Stimulated activated CD4-positive, alpha-beta T cell treated with anti-CD3 and anti-CD28 coated beads, Interleukin-1b, Interleukin-23, amount 100 ng/mL, for 48 hours (primary cell): ENCODE results near the gene GNS.

Experiments used
- DNase-seq: peaks from one replicate; pipeline ENCODE4 v3.0.0-alpha.2; 2020

Gene GNS

DNA sequence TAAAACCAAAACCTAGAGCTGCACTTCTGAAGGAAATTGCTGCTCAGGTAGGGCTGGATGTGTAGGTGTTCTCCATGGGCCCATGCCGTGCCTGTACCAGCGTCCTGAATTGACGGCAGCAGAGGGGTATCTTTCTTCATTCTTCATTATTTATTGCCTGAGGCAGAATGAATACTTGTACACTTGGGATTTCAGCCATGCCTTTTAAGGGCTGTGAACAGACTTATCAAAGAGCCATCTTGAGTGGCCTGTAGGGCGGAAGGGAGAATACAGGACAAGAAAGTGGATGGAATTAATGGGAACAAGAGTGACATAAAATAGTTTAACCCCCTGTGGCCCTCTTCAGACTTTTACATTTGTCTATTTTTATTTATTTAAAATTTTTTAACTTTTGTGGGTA is 87.5 kb downstream of the GNS start:
- DNase-seq: no peak

DNA sequence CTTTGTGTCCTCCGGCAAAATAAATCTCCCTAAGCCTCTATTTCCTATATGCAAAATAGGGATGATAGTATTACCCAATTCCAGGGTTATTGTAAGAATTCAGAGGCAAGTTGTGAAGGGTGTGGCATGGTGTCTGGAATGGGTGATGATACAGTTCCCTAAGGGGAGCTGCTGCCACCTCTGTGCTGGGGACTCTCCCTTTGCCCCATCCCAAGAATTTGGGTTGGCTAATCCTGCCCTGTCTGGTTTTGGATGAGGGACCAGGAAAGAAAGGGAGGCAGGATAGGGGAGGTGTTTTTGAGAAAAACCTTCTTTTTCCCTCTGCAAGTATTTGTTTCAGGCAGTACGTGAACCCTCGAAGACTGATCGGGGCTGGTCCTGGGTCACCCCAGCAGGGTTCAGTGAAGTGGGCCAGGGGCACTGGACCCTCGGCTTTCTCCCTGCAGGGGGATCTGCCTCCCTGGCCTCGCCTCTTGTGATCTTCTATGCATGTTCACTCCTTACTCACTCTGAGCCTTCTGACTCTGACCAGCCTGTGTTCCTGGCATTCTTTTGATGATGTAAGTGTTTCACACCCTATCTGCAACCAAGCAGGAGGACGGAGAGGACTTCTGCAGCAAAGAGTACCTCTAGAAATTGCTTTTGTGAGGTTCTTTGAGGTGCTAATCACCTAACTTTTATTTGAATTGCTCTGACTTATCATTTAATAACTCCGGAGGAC is 88.1 kb downstream of the GNS start:
- no peak for DNase-seq

GRCh38 chr12:64670019-64670418 is 89.2 kb downstream of the GNS start:
- no peak for DNase-seq

DNA sequence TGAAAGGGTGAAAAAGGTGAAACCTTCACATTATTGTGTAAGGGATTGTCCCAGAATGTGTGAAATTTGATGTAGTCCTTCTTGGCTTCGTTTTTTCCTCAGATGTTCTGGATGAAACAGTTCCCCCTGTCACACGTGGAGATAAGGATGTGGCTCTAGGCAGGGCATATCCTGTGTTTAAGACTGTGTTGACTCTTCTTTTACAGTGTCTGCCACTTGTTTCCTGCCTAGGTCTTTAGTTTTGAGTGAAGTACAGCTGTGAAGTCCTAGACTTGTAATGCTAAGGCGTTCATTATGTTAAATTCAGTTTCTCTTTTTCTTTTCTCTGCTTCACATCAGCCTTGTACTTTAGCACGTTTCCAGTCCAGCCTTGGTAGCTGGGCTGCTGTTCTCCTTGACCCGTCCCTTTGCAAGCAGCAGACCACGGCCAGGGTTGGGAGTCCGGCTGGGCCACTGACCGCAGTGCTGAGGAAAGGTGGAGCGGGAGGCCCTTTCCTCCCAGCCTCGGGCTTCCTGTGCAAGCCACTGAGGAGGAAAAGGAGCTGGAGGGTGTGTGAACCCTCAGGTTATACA is 89.8 kb downstream of the GNS start:
- DNase-seq: no peak

DNA sequence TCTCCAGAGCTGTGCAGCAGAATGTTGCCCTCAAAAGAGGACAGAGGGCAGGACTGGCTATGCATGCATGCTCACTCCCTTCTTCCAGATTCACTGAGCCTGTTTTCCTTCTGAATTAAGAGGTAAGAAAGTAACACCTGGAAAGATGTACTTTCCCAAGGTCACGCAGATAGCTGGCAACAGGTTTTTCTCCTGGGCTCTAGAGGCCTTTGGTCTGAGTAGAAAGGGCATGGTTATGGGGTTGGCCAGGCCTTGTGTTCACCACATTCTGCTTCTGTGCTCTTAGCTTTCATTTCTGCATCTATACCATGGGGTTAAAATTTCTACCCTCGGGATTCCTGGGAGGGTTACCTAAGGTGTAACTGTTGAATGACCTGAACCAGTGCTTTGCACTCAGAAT is 91.4 kb downstream of the GNS start:
- DNase-seq: no peak

DNA sequence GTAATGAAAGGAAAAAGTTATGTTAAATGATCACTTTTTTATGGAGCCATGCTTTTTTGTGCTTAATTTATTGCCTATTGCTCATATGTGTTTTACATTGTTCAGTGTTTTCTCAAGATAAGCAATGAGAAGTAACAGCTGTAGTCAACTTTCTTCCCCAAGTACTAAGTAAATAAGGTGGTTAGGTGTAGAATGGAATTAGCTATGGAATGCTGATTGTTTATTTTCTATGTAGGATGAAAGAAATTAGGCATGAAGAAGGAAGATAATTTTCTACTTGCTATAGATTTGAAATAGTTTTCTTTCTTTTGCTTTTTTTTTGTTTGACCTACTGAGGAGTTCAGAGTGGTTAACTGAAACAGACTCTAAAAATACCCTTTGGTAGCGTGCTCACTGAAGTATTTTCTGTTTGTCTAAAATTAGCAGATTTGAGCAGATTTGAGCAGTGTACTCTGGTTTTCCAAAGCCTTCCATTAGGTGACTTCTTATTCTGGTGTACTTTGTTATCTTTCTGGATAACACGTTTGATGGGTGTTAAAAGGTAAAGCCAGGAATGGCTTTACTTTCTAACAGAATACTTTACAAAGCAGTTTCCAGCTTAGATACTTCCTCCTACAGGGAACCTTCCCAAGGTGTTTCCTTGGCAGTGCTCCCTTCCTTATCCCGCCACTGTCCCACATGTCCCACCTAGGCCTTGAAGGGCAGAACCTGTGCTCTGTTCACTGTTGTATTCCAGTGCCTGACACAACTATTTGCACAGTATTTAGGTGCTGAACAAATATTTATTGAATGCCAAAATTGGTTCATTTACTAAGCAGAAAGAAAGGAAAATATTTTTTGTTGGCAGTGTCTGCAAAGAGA is 92.9 kb downstream of the GNS start:
- DNase-seq: no peak

DNA sequence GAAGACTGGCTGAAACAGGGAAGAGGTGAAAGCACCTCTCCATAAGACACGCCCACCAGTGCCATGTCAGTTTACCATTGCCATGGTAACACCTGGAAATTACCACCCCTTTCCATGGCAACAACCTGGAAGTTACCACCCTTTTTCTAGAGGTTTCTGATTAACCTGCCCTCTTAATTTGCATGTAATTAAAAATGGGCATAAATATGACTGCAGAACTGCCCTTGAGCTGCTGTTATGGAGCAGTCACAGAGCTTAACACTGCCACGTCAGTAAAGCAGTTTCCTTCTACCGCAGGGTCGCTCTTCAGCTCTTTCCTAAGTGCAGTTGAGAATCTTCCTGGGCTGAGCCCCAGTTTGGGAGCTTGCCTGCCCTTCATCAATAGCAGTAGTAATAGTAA is 93.7 kb downstream of the GNS start:
- DNase-seq: no peak
